Chondrocyte (in vitro differentiated cells): ENCODE measurements around the gene RPL41. TPM values are rescaled to one million over a fixed set of nuclear protein-coding genes. Genes with fewer than 3 reads are reported as not detected.

Experiments
- DNase-seq: peaks from one replicate; pipeline ENCODE4 v3.0.0; 2021; ENCODE audit warnings: mixed read lengths, low spot score
- H3K27ac Mint-ChIP-seq: one replicate; pipeline ENCODE4 v1.8.0; 2021; ENCODE audit warnings: mild to moderate bottlenecking, moderate library complexity, mixed read lengths; ENCODE audit not compliant: unreplicated experiment
- H3K27me3 Mint-ChIP-seq: 2 replicates; pipeline ENCODE4 v1.8.0; 2021; ENCODE audit warnings: low read depth, mixed read lengths
- H3K36me3 Mint-ChIP-seq: 2 replicates; pipeline ENCODE4 v1.8.0; 2021; ENCODE audit warnings: low read depth, mixed read lengths
- H3K4me1 Mint-ChIP-seq: 2 replicates; pipeline ENCODE4 v1.8.0; 2021; ENCODE audit warnings: low read depth, mild to moderate bottlenecking, mixed read lengths
- H3K4me3 Mint-ChIP-seq: one replicate; pipeline ENCODE4 v1.8.0; 2021; ENCODE audit warnings: mild to moderate bottlenecking, moderate library complexity, mixed read lengths; ENCODE audit not compliant: unreplicated experiment
- H3K9me3 Mint-ChIP-seq: 2 replicates; pipeline ENCODE4 v1.8.0; 2021; ENCODE audit warnings: low read depth, mixed read lengths
- total RNA-seq: library from RNA; stranded (reverse); gene quantifications from 3 replicates; pipeline ENCODE4 v1.2.1, GENCODE V29; 2021
- TF ChIP-seq, protein P1 (sequence below): fragments of 200-600 bp; sonication (generic); IDR thresholded peaks from 2 replicates; pipeline ENCODE4 v1.5.0; 2021; ENCODE audit warnings: antibody characterized with exemption, mild to moderate bottlenecking, moderate library complexity

The RPL41 gene
- total RNA-seq, 1 donor from 2014 or later = 2,631 TPM

- H3K36me3 Mint-ChIP-seq = peaks cover 18% of the 10 kb centered on the region
- peak overlapping the region; percentile 99 for H3K4me3 Mint-ChIP-seq
- DNase-seq = no peak
- peaks cover 42% of the 10 kb centered on the region for H3K4me1 Mint-ChIP-seq
- peak overlapping the region; percentile 92 for H3K27ac Mint-ChIP-seq
- H3K9me3 Mint-ChIP-seq = no peaks in the 10 kb centered on the region
- no peaks in the 10 kb centered on the region for H3K27me3 Mint-ChIP-seq
- TF ChIP-seq, protein P1, sequence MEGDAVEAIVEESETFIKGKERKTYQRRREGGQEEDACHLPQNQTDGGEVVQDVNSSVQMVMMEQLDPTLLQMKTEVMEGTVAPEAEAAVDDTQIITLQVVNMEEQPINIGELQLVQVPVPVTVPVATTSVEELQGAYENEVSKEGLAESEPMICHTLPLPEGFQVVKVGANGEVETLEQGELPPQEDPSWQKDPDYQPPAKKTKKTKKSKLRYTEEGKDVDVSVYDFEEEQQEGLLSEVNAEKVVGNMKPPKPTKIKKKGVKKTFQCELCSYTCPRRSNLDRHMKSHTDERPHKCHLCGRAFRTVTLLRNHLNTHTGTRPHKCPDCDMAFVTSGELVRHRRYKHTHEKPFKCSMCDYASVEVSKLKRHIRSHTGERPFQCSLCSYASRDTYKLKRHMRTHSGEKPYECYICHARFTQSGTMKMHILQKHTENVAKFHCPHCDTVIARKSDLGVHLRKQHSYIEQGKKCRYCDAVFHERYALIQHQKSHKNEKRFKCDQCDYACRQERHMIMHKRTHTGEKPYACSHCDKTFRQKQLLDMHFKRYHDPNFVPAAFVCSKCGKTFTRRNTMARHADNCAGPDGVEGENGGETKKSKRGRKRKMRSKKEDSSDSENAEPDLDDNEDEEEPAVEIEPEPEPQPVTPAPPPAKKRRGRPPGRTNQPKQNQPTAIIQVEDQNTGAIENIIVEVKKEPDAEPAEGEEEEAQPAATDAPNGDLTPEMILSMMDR = no peak
These were observed 11.1 kb downstream of the RPL41 start for GRCh38 chr12:56127485-56127887.

GRCh38 chr12:56127888-56128669 is 11.6 kb downstream of the RPL41 start, which contains the start of gene ESYT1:
Gene ESYT1, plus strand, starts transcription at chr12:56128267. Its CDS starts 53 bp downstream, at chr12:56128320.
- Mint-ChIP-seq H3K27me3 (no peaks in the 10 kb centered on the region), H3K4me1 (peaks cover 42% of the 10 kb centered on the region), H3K27ac (peak within 1 kb of the TSS; percentile 92), H3K4me3 (peak within 1 kb of the TSS; percentile 99), H3K36me3 (peaks cover 19% of the 10 kb centered on the region), H3K9me3 (no peaks in the 10 kb centered on the region)
- TF ChIP-seq, protein P1 = no peak
- DNase-seq = peak; percentile 98

DNA sequence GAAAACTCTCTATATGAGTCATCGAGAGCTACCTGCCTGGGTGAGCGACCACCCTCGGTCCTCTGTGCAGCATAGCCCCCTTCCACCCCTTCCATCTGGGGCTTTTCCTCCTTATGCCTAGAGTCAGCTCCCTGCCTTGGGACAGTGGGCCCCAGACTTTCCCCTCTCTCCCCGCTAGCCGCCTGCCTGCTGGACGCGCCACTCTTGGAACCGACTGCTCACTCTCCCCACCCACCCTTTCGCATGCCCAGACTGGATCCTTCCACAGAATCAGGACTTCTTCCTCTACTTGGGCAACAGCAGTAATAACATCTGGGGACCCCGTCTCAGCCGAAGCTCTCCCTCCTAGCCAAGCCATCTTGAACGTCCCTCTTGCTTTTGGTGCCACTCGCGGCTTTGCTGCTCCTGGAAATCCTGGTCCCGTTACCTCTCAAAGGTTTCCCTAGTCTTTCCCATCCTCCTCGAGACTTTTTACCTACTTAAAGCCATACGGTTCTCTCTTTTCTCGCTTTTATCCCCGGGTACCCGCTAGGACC is 12.3 kb downstream of the RPL41 start:
- H3K9me3 Mint-ChIP-seq = no peaks in the 10 kb centered on the region
- peaks cover 23% of the 10 kb centered on the region for H3K36me3 Mint-ChIP-seq
- no peaks in the 10 kb centered on the region for H3K27me3 Mint-ChIP-seq
- peak overlapping the region; percentile 92 for H3K27ac Mint-ChIP-seq
- no peak for DNase-seq
- peak overlapping the region; percentile 99 for H3K4me3 Mint-ChIP-seq
- TF ChIP-seq, protein P1 = no peak
- H3K4me1 Mint-ChIP-seq = peaks cover 42% of the 10 kb centered on the region

GRCh38 chr12:56129206-56129941 is 12.9 kb downstream of the RPL41 start:
- TF ChIP-seq, protein P1 = no peak
- peak overlapping the region; percentile 92 for H3K27ac Mint-ChIP-seq
- no peaks in the 10 kb centered on the region for H3K27me3 Mint-ChIP-seq
- H3K9me3 Mint-ChIP-seq = no peaks in the 10 kb centered on the region
- H3K36me3 Mint-ChIP-seq = peaks cover 28% of the 10 kb centered on the region
- H3K4me3 Mint-ChIP-seq = peak overlapping the region; percentile 99
- no peak for DNase-seq
- peaks cover 42% of the 10 kb centered on the region for H3K4me1 Mint-ChIP-seq

GRCh38 chr12:56129942-56130495 is 13.6 kb downstream of the RPL41 start:
- Mint-ChIP-seq H3K36me3 (peaks cover 28% of the 10 kb centered on the region), H3K4me1 (peaks cover 42% of the 10 kb centered on the region), H3K9me3 (no peaks in the 10 kb centered on the region), H3K4me3 (peak overlapping the region; percentile 99), H3K27me3 (no peaks in the 10 kb centered on the region), H3K27ac (peak overlapping the region; percentile 2)
- no peak for DNase-seq
- TF ChIP-seq, protein P1 = no peak
